Astrocyte (in vitro differentiated cells and primary cell): ENCODE results near the gene PMAIP1. TPM values are rescaled to one million over a fixed set of nuclear protein-coding genes. Genes with fewer than 3 reads are reported as not detected.

Experiments used
- DNase-seq: peaks from one replicate; pipeline ENCODE4 v3.0.0-alpha.2; 2010; ENCODE audit warnings: low read depth
- FAIRE-seq: peaks from 2 replicates; lab custom pipeline; 2011; peaks lifted over from hg19 to GRCh38; lab: Jason Lieb, UNC
- H2AFZ ChIP-seq: 2 replicates; pipeline ENCODE4 v1.6.0; 2012; ENCODE audit warnings: low read depth, low read length, inconsistent platforms
- H3K27ac ChIP-seq: 2 replicates; pipeline ENCODE4 v1.5.1; 2011; ENCODE audit warnings: low read depth, low read length, inconsistent platforms
- H3K27me3 ChIP-seq: 2 replicates; pipeline ENCODE4 v1.6.0; 2011; ENCODE audit warnings: low read length, inconsistent platforms; ENCODE audit not compliant: insufficient read depth
- H3K36me3 ChIP-seq: 2 replicates; pipeline ENCODE4 v1.5.1; 2011; ENCODE audit warnings: low read length, inconsistent platforms; ENCODE audit not compliant: insufficient read depth
- H3K4me1 ChIP-seq: 2 replicates; pipeline ENCODE4 v1.5.1; 2011; ENCODE audit warnings: low read length, inconsistent platforms; ENCODE audit not compliant: insufficient read depth
- H3K4me2 ChIP-seq: 2 replicates; pipeline ENCODE4 v1.6.0; 2012; ENCODE audit warnings: low read length, inconsistent platforms
- H3K4me3 ChIP-seq: 2 replicates; pipeline ENCODE4 v1.5.1; 2011; ENCODE audit warnings: low read depth, mild to moderate bottlenecking, low read length, inconsistent platforms; ENCODE audit not compliant: insufficient read depth
- H3K79me2 ChIP-seq: 2 replicates; pipeline ENCODE4 v1.6.0; 2012; ENCODE audit warnings: mild to moderate bottlenecking, low read length, inconsistent platforms; ENCODE audit not compliant: insufficient read depth
- H3K9ac ChIP-seq: 2 replicates; pipeline ENCODE4 v1.6.0; 2012; ENCODE audit warnings: mild to moderate bottlenecking, low read length, inconsistent platforms
- H3K9me3 ChIP-seq: 2 replicates; pipeline ENCODE4 v1.5.1; 2012; ENCODE audit warnings: low read depth, mild to moderate bottlenecking, low read length, inconsistent platforms; ENCODE audit not compliant: insufficient read depth
- H4K20me1 ChIP-seq: 2 replicates; pipeline ENCODE4 v1.6.0; 2012; ENCODE audit warnings: low read length, inconsistent platforms; ENCODE audit not compliant: insufficient read depth
- H3K27ac Mint-ChIP-seq: one replicate; pipeline ENCODE4 v1.8.0; 2021; ENCODE audit warnings: mild to moderate bottlenecking, mixed read lengths; ENCODE audit not compliant: unreplicated experiment
- H3K27me3 Mint-ChIP-seq: one replicate; pipeline ENCODE4 v1.8.0; 2021; ENCODE audit warnings: low read depth, mixed read lengths; ENCODE audit not compliant: unreplicated experiment
- H3K36me3 Mint-ChIP-seq: one replicate; pipeline ENCODE4 v1.8.0; 2021; ENCODE audit warnings: low read depth, mixed read lengths; ENCODE audit not compliant: unreplicated experiment
- H3K4me1 Mint-ChIP-seq: one replicate; pipeline ENCODE4 v1.8.0; 2021; ENCODE audit warnings: low read depth, mixed read lengths; ENCODE audit not compliant: unreplicated experiment
- H3K4me3 Mint-ChIP-seq: one replicate; pipeline ENCODE4 v1.8.0; 2021; ENCODE audit warnings: mild to moderate bottlenecking, moderate library complexity, mixed read lengths; ENCODE audit not compliant: unreplicated experiment
- H3K9me3 Mint-ChIP-seq: one replicate; pipeline ENCODE4 v1.8.0; 2021; ENCODE audit warnings: mild to moderate bottlenecking, mixed read lengths; ENCODE audit not compliant: unreplicated experiment
- EZH2 ChIP-seq: IDR thresholded peaks from 2 replicates; pipeline ENCODE4 v1.6.1; 2012; ENCODE audit warnings: mild to moderate bottlenecking, low read length, inconsistent platforms; ENCODE audit not compliant: insufficient read depth
- total RNA-seq: library from RNA; stranded (reverse); gene quantifications from 2 replicates; pipeline ENCODE4 v1.2.1, GENCODE V29; 2021
- TF ChIP-seq, protein P1 (sequence below): IDR thresholded peaks from 2 replicates; pipeline ENCODE4 v1.5.1; 2011; ENCODE audit warnings: low read depth, mild to moderate bottlenecking, inconsistent platforms, low read length, moderate library complexity; ENCODE audit not compliant: insufficient read depth

The PMAIP1 gene
- total RNA-seq, 1 donor from 2014 or later = 98.1 TPM

- FAIRE-seq = no peak
- peak overlapping the region; percentile 75 for H3K4me3 Mint-ChIP-seq
These were observed 4.3 kb downstream of the PMAIP1 start for GRCh38 chr18:59904011-59904601.

DNA sequence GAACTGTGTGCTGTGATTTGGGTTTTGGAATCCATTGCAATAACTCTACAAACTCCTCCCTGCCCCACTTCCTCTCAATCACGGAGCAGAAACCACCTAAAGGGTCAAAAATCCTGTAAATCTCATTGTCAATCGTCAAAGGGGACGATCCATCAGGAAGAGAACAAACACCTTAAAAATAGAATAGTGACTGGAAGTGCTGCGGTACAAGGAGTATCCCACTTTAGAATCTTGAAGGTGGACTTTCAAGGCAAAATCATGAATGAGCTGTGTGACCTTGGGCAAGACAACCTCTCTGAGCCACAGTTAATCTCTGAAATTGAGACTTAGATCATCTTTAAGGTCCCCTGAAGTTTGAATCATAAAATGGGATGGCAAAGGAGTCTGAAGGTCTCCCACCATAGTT is 5.9 kb downstream of the PMAIP1 start:
- Mint-ChIP-seq H3K4me1 (peaks cover 39% of the 10 kb centered on the region), H3K9me3 (no peaks in the 10 kb centered on the region), H3K27me3 (no peaks in the 10 kb centered on the region), H3K4me3 (peak overlapping the region; percentile 35), H3K27ac (no peak overlapping the region), H3K36me3 (peaks cover 18% of the 10 kb centered on the region)
- H3K4me2 ChIP-seq = no peak overlapping the region
- H3K27ac ChIP-seq = no peak overlapping the region
- no peak overlapping the region for H3K9ac ChIP-seq
- no peak overlapping the region for H2AFZ ChIP-seq
- FAIRE-seq = no peak
- H3K79me2 ChIP-seq = peaks cover 30% of the 10 kb centered on the region
- H4K20me1 ChIP-seq = peaks cover 19% of the 10 kb centered on the region
- H3K4me3 ChIP-seq = no peak overlapping the region
- no peaks in the 10 kb centered on the region for H3K27me3 ChIP-seq
- no peak for DNase-seq
- TF ChIP-seq EZH2 = no peak
- TF ChIP-seq, protein P1, sequence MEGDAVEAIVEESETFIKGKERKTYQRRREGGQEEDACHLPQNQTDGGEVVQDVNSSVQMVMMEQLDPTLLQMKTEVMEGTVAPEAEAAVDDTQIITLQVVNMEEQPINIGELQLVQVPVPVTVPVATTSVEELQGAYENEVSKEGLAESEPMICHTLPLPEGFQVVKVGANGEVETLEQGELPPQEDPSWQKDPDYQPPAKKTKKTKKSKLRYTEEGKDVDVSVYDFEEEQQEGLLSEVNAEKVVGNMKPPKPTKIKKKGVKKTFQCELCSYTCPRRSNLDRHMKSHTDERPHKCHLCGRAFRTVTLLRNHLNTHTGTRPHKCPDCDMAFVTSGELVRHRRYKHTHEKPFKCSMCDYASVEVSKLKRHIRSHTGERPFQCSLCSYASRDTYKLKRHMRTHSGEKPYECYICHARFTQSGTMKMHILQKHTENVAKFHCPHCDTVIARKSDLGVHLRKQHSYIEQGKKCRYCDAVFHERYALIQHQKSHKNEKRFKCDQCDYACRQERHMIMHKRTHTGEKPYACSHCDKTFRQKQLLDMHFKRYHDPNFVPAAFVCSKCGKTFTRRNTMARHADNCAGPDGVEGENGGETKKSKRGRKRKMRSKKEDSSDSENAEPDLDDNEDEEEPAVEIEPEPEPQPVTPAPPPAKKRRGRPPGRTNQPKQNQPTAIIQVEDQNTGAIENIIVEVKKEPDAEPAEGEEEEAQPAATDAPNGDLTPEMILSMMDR = no peak
- peaks cover 11% of the 10 kb centered on the region for H3K36me3 ChIP-seq
- H3K4me1 ChIP-seq = peaks cover 41% of the 10 kb centered on the region
- H3K9me3 ChIP-seq = no peaks in the 10 kb centered on the region

More at GRCh38 chr18:59904011-59904601, 4.3 kb downstream of the PMAIP1 start:
- Histone ChIP-seq H3K79me2 (peaks cover 39% of the 10 kb centered on the region), H3K4me1 (peaks cover 29% of the 10 kb centered on the region), H4K20me1 (peaks cover 26% of the 10 kb centered on the region), H3K9me3 (no peaks in the 10 kb centered on the region), H3K36me3 (peaks cover 11% of the 10 kb centered on the region), H3K27ac (no peak overlapping the region), H3K27me3 (no peaks in the 10 kb centered on the region), H3K4me3 (no peak overlapping the region), H3K4me2 (peak overlapping the region; percentile 51), H3K9ac (peak overlapping the region; percentile 19), H2AFZ (no peak overlapping the region)
- DNase-seq = no peak
- H3K4me1 Mint-ChIP-seq = peaks cover 37% of the 10 kb centered on the region
- H3K27me3 Mint-ChIP-seq = no peaks in the 10 kb centered on the region
- no peak for TF ChIP-seq EZH2
- TF ChIP-seq, protein P1 = no peak
- no peaks in the 10 kb centered on the region for H3K9me3 Mint-ChIP-seq
- peaks cover 19% of the 10 kb centered on the region for H3K36me3 Mint-ChIP-seq
- H3K27ac Mint-ChIP-seq = peak overlapping the region; percentile 60

- no peak for DNase-seq
- Histone ChIP-seq H3K9ac (no peak overlapping the region), H3K9me3 (no peaks in the 10 kb centered on the region), H3K4me2 (no peak overlapping the region), H3K4me3 (no peak overlapping the region), H2AFZ (no peak overlapping the region), H3K4me1 (peaks cover 45% of the 10 kb centered on the region), H3K27me3 (no peaks in the 10 kb centered on the region), H3K27ac (no peak overlapping the region), H4K20me1 (peaks cover 17% of the 10 kb centered on the region), H3K79me2 (peaks cover 25% of the 10 kb centered on the region), H3K36me3 (peaks cover 11% of the 10 kb centered on the region)
- Mint-ChIP-seq H3K27me3 (no peaks in the 10 kb centered on the region), H3K27ac (peak overlapping the region; percentile 35), H3K4me3 (no peak overlapping the region), H3K9me3 (no peaks in the 10 kb centered on the region), H3K36me3 (peaks cover 15% of the 10 kb centered on the region), H3K4me1 (peaks cover 43% of the 10 kb centered on the region)
- FAIRE-seq = no peak
- TF ChIP-seq EZH2 = no peak
- TF ChIP-seq, protein P1 = no peak
These were observed 6.4 kb downstream of the PMAIP1 start for GRCh38 chr18:59906203-59906602.
